SJSA1 (cell line): Measurements from ENCODE around the gene DUXB. TPM values are rescaled to one million over a fixed set of nuclear protein-coding genes. Genes with fewer than 3 reads are reported as not detected.

ENCODE experiments used
- DNase-seq, 2 experiments: peaks; one replicate each; pipeline ENCODE4 v3.0.0-alpha.2; 2015 to 2020; ENCODE audit warnings: low spot score in 2 of 2, low read depth in 1 of 2
- H3K27ac ChIP-seq: fragments of 250-450 bp; sonication (Bioruptor Pico); 2 replicates; pipeline ENCODE4 v1.5.1; 2020; ENCODE audit warnings: mild to moderate bottlenecking, moderate library complexity
- H3K27me3 ChIP-seq: fragments of 250-450 bp; sonication (Bioruptor Pico); replicated peaks from 2 replicates; pipeline ENCODE4 v1.5.1; 2020; ENCODE audit warnings: mild to moderate bottlenecking, moderate library complexity
- H3K36me3 ChIP-seq: fragments of 250-450 bp; sonication (Bioruptor Pico); 2 replicates; pipeline ENCODE4 v1.5.1; 2020; ENCODE audit warnings: mild to moderate bottlenecking
- H3K4me1 ChIP-seq: fragments of 250-450 bp; sonication (Bioruptor Pico); replicated peaks from 2 replicates; pipeline ENCODE4 v1.6.1; 2021; ENCODE audit warnings: mild to moderate bottlenecking
- H3K4me3 ChIP-seq: fragments of 250-450 bp; sonication (Bioruptor Pico); 2 replicates; pipeline ENCODE4 v1.5.1; 2020; ENCODE audit warnings: mild to moderate bottlenecking
- H3K9me3 ChIP-seq: fragments of 250-450 bp; sonication (Bioruptor Pico); replicated peaks from 2 replicates; pipeline ENCODE4 v1.5.1; 2020; ENCODE audit warnings: mild to moderate bottlenecking
- total RNA-seq: library from RNA; depleted of rRNA; stranded (reverse); fragments of >200 nt; shearing (Covaris generic); gene quantifications from 2 replicates; pipeline ENCODE4 v1.2.3, GENCODE V29; 2014; rRNA removed

DUXB gene
- total RNA-seq, 1 experiment from 2014 or later = not detected

DNA sequence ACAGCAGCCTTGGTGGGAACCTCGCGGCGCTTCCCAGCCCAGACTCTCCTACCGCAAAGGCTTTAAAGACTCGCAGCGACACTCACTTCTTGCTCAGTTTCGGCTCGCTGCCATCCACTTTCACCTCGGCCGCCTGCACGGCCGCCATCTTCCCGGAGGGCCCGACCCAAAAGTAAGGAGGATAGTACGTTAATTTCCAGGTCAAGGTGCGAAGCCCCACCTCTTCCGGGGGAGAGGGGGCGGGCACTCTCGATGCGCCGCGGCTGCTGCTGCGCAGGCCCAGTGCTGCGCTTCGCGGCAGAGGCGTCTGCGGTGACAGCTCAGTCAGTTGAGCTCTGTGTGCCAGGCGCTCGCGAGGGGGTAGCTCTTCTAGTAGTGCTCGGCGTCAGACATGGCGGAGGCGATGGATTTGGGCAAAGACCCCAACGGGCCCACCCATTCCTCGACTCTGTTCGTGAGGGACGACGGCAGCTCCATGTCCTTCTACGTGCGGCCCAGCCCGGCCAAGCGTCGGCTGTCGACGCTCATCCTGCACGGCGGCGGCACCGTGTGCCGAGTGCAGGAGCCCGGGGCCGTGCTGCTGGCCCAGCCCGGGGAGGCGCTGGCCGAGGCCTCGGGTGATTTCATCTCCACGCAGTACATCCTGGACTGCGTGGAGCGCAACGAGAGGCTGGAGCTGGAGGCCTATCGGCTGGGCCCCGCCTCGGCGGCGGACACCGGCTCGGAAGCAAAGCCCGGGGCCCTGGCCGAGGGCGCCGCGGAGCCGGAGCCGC lies 53.6 kb downstream of the DUXB start, which contains the start of the genes KARS1 and TERF2IP:
Gene KARS1, minus strand, starts transcription at position 174 of the 773 bp plus-strand sequence. Its CDS starts 26 bp downstream, at position 148.
Gene TERF2IP, plus strand, starts transcription at position 282 of the 773 bp plus-strand sequence. Its CDS starts 110 bp downstream, at position 392.
- Histone ChIP-seq H3K36me3 (peaks cover 61% of the 10 kb centered on the region), H3K4me1 (peaks cover 20% of the 10 kb centered on the region), H3K27ac (peak within 1 kb of the TSS; percentile 32), H3K9me3 (no peaks in the 10 kb centered on the region), H3K27me3 (no peaks in the 10 kb centered on the region), H3K4me3 (peak within 1 kb of the TSS; percentile 76)
- peak; percentile 92 to 93 for DNase-seq

DNA sequence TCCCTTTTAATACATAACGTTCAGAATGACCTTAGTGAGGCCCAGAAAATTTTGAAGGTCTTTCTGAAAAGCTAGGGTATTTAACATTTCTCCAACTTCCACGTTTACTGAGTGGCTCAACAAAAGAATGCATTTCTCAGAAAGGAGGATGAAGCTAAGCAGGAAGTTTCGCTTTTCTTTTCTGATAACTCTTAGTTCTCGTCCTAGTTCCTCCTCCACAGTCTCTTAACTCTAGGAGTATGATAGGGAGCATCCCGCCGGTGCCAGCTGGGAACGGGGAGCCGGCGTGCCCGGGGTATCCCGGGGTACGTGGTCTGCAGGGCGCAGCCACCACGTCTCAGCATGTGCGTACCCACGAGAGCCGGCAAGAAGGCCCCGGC lies 54.2 kb downstream of the DUXB start:
- DNase-seq = no peak
- no peaks in the 10 kb centered on the region; the same call in 1 of the 2 replicates for H3K9me3 ChIP-seq

DNA sequence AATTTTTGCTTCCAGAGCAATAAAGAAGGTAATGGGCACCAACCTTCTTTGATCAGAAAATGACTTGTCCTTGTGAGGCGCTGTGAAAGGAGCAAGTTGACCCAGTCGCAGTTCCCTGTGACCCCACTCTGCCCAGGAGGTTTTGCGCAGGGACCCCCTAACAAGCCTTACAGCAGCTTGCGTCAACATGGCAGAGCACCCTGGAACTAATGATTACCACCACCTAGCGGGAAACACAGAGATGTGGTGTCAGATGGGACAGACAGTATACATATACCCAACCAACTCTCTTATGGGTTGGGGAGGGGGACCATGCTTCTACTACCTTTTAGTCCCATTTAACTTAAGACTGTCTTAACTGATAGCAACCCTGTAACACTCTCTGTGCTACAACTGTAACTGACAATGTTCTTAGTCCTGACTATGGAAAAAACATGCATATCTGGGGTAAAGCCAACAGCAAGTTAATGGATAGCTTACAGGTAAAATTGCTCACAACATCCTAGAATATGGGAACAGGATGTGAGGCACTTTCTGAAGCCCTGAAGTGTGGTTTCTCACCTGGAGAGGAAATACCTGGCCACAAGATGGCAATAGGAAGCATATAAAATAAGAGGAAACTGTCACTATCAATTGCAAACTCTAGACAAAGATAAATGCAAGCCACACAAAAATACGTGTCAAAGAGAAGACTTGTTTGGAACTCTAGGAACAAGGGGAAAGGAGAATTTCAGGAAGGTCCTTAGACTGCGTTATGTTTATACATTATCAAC lies 56.8 kb downstream of the DUXB start:
- Histone ChIP-seq H3K4me1 (peaks cover 13% of the 10 kb centered on the region), H3K27me3 (no peaks in the 10 kb centered on the region), H3K4me3 (no peak overlapping the region), H3K36me3 (peaks cover 72% of the 10 kb centered on the region), H3K27ac (no peak overlapping the region), H3K9me3 (no peaks in the 10 kb centered on the region; the same call in 1 of the 2 replicates)
- no peak for DNase-seq

More for the DNA sequence above, 54.2 kb downstream of the DUXB start:
- no peaks in the 10 kb centered on the region for H3K27me3 ChIP-seq
- H3K4me3 ChIP-seq = peak overlapping the region; percentile 76
- peaks cover 64% of the 10 kb centered on the region for H3K36me3 ChIP-seq
- H3K27ac ChIP-seq = peak overlapping the region; percentile 25
- peaks cover 20% of the 10 kb centered on the region for H3K4me1 ChIP-seq

Other genes starting within 250 kb of the DUXB start
- gene TMEM170A, start 236.8 kb downstream of the DUXB start, total RNA-seq = 17.7 and 23.7 TPM in 2 replicates
- not detected in 2 replicates for gene CHST6, start 206.0 kb downstream of the DUXB start, total RNA-seq
- 0.08 TPM in 1 of 2 replicates, not detected in the other for gene CHST5, start 165.4 kb downstream of the DUXB start, total RNA-seq
- gene TMEM231, start 145.2 kb downstream of the DUXB start, total RNA-seq = 1.9 and 7.0 TPM in 2 replicates
- gene GABARAPL2, start 135.1 kb downstream of the DUXB start, total RNA-seq = 52.7 and 69.3 TPM in 2 replicates
- gene ADAT1, start 78.2 kb downstream of the DUXB start, total RNA-seq = 49.2 and 62.0 TPM in 2 replicates
- gene KARS1, start 53.8 kb downstream of the DUXB start, total RNA-seq = 156 and 232 TPM in 2 replicates
- gene TERF2IP, start 53.7 kb downstream of the DUXB start, total RNA-seq = 75.5 and 83.2 TPM in 2 replicates
- gene CPHXL2, start 24.5 kb downstream of the DUXB start, total RNA-seq = not detected in 2 replicates
- not detected in 2 replicates for gene CPHXL, start 25.0 kb upstream of the DUXB start, total RNA-seq